GM06990 (cell line): ENCODE data around the gene ZHX3.

Experiments
- DNase-seq: peaks from one replicate; pipeline ENCODE4 v3.0.0-alpha.2; 2011; ENCODE audit not compliant: insufficient read length; ENCODE audit errors: extremely low read depth
- H3K27me3 ChIP-seq: replicated peaks from 2 replicates; pipeline ENCODE4 v1.6.0; 2011; ENCODE audit warnings: low read length; ENCODE audit not compliant: control insufficient read depth, insufficient read depth
- H3K36me3 ChIP-seq: 2 replicates; pipeline ENCODE4 v1.5.1; 2011; ENCODE audit warnings: low read length; ENCODE audit not compliant: control insufficient read depth, insufficient read depth
- H3K4me3 ChIP-seq: replicated peaks from 2 replicates; pipeline ENCODE4 v1.5.1; 2011; ENCODE audit warnings: low read depth, mild to moderate bottlenecking, control low read depth, low read length
- TF ChIP-seq, protein P1 (sequence below): IDR thresholded peaks from 2 replicates; pipeline ENCODE4 v1.5.1; 2011; ENCODE audit warnings: low read length, control low read depth, mild to moderate bottlenecking, inconsistent platforms; ENCODE audit not compliant: insufficient read depth, poor library complexity, severe bottlenecking

The ZHX3 gene

GRCh38 chr20:41178495-41178894, 139.0 kb downstream of the ZHX3 start:
- TF ChIP-seq, protein P1, sequence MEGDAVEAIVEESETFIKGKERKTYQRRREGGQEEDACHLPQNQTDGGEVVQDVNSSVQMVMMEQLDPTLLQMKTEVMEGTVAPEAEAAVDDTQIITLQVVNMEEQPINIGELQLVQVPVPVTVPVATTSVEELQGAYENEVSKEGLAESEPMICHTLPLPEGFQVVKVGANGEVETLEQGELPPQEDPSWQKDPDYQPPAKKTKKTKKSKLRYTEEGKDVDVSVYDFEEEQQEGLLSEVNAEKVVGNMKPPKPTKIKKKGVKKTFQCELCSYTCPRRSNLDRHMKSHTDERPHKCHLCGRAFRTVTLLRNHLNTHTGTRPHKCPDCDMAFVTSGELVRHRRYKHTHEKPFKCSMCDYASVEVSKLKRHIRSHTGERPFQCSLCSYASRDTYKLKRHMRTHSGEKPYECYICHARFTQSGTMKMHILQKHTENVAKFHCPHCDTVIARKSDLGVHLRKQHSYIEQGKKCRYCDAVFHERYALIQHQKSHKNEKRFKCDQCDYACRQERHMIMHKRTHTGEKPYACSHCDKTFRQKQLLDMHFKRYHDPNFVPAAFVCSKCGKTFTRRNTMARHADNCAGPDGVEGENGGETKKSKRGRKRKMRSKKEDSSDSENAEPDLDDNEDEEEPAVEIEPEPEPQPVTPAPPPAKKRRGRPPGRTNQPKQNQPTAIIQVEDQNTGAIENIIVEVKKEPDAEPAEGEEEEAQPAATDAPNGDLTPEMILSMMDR, result no peak
- DNase-seq, result no peak
- peaks cover 15% of the 10 kb centered on the region for H3K36me3 ChIP-seq
- no peaks in the 10 kb centered on the region for H3K27me3 ChIP-seq
- no peak overlapping the region for H3K4me3 ChIP-seq

DNA sequence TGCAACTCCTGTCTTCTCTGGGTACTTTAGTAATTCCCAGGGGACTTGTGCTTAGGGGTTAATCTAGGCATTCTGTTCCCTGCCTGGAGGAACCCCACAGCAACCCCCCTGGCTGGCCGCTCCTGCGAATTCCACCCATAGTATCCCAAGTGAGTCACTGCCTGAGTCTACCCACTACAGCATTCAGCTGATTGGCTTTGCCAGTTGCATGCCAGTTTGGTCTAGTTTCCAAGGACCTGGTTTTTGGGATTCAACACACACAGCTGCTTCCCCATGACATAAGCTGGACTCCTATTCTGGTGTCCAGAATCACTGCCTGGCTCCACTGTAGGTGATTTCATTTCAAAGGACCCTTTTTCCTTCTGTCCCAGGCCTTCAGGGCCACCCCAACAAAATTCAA, 139.9 kb downstream of the ZHX3 start:
- H3K27me3 ChIP-seq, result no peaks in the 10 kb centered on the region
- H3K4me3 ChIP-seq, result no peak overlapping the region
- TF ChIP-seq, protein P1, result no peak
- H3K36me3 ChIP-seq, result peaks cover 20% of the 10 kb centered on the region
- DNase-seq, result no peak

DNA sequence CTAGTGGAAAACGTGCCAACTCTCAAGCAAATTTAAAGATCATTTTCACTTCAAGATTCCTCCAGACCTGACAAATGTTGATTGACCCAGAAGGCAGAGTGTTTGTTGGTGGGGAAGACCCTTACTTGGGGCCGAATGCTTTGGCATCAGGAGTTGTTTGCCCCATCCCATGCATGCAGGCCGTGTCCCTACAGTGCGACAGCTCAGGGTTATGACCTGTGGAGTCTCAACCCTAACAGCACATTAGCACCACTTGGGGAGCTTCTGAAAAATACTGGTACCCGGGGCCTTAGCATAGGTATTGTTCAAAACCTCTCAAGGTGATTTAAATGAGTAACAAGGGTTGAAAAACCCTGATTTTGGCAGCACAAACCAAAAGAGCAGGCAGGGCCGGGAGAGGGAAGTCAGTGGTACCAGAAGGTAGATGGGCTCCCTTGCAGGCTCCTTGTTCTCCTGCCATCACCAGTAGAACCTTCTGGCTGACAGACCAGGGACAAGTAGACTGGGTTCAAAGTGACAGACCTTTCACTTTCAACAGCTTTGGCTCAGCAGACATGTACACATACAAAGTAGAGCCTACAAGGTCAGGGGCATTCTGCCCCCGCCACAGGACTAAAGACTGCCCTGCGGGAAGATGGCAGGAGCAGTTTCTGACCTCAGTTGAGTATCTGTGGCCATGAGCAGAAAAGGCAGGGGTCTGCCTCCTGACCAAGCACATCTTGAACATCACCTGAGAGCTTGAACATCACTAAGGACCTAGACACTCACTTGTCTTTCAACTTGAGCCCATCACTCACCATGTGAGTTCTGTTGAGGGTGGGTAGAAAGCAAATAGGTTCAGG, 140.6 kb downstream of the ZHX3 start:
- peaks cover 21% of the 10 kb centered on the region for H3K36me3 ChIP-seq
- no peak for DNase-seq
- TF ChIP-seq, protein P1, result no peak
- H3K27me3 ChIP-seq, result no peaks in the 10 kb centered on the region
- H3K4me3 ChIP-seq, result no peak overlapping the region

DNA sequence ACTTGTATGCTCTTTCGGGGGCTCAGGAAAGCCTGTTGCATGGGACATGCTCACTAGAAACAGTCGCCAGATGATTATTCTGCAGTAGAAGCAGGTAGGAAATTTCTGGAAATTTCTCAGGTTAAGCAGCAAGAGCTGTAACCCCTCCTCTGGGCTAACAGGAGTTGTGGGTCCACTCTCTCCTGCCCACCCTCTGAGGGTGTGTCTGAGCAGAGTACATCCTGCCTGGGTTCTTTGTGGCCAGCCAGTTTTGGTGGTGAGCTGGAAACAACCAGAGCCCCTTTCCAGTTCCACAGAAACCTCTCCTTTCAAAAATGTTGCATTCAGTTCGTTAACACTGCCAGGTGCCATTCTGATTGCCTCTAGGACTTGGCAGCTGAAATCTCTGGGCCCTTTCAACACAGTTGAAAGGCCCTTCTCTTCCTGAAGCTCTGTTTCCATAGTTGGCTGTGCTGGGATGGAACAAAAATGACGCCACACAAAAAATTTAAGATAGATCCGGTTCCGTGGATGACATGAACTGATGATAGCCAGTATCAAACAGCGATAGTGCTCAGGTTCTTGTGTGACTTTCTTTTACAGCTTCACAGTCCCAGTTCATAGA, 141.7 kb downstream of the ZHX3 start:
- TF ChIP-seq, protein P1, result no peak
- Histone ChIP-seq H3K36me3 (peaks cover 25% of the 10 kb centered on the region), H3K27me3 (no peaks in the 10 kb centered on the region), H3K4me3 (no peak overlapping the region)
- no peak for DNase-seq

- Histone ChIP-seq H3K27me3 (no peaks in the 10 kb centered on the region), H3K4me3 (no peak overlapping the region), H3K36me3 (peaks cover 29% of the 10 kb centered on the region)
- no peak for DNase-seq
- TF ChIP-seq, protein P1, result no peak
Observed at GRCh38 chr20:41175201-41175651, 142.3 kb downstream of the ZHX3 start.

GRCh38 chr20:41174782-41175181, 142.7 kb downstream of the ZHX3 start:
- TF ChIP-seq, protein P1, result no peak
- no peak for DNase-seq
- no peaks in the 10 kb centered on the region for H3K27me3 ChIP-seq
- peaks cover 32% of the 10 kb centered on the region for H3K36me3 ChIP-seq
- no peak overlapping the region for H3K4me3 ChIP-seq
